Neural progenitor cell (in vitro differentiated cells): ENCODE data around the gene MIR17HG. TPM values are rescaled to one million over a fixed set of nuclear protein-coding genes. Genes with fewer than 3 reads are reported as not detected.
A peak's percentile ranks its signal among the peaks of the same experiment; 100 is the strongest.

Experiments used
- DNase-seq: peaks from one replicate; pipeline ENCODE4 v3.0.0-alpha.2; 2016; ENCODE audit warnings: low spot score
- H2AFZ ChIP-seq: fragments of 200-600 bp; sonication (generic); replicated peaks from 2 replicates; pipeline ENCODE4 v1.6.1; 2016; ENCODE audit warnings: antibody characterized with exemption
- H3F3A ChIP-seq: fragments of 200-600 bp; sonication (generic); 2 replicates; pipeline ENCODE4 v1.6.1; 2016; ENCODE audit warnings: antibody characterized with exemption, low read depth
- H3K27ac ChIP-seq: fragments of 200-600 bp; sonication (generic); 2 replicates; pipeline ENCODE4 v1.5.1; 2016; ENCODE audit warnings: mild to moderate bottlenecking
- H3K27me3 ChIP-seq: fragments of 200-600 bp; sonication (generic); 2 replicates; pipeline ENCODE4 v1.6.1; 2016; ENCODE audit warnings: mild to moderate bottlenecking, moderate library complexity
- H3K36me3 ChIP-seq: fragments of 200-600 bp; sonication (generic); 2 replicates; pipeline ENCODE4 v1.5.1; 2016
- H3K4me1 ChIP-seq: fragments of 200-600 bp; sonication (generic); 2 replicates; pipeline ENCODE4 v1.6.1; 2016; ENCODE audit warnings: mixed run types
- H3K4me2 ChIP-seq: fragments of 200-600 bp; sonication (generic); 2 replicates; pipeline ENCODE4 v1.6.1; 2016
- H3K4me3 ChIP-seq: fragments of 200-600 bp; sonication (generic); 2 replicates; pipeline ENCODE4 v1.5.1; 2016
- H3K79me2 ChIP-seq: fragments of 200-600 bp; sonication (generic); 2 replicates; pipeline ENCODE4 v1.6.1; 2016; ENCODE audit warnings: low read depth
- H3K9ac ChIP-seq: fragments of 200-600 bp; sonication (generic); 2 replicates; pipeline ENCODE4 v1.6.1; 2016
- H3K9me3 ChIP-seq: fragments of 200-600 bp; sonication (generic); 2 replicates; pipeline ENCODE4 v1.5.1; 2016; ENCODE audit warnings: low read depth
- H4K20me1 ChIP-seq: fragments of 200-600 bp; sonication (generic); 2 replicates; pipeline ENCODE4 v1.6.1; 2016; ENCODE audit warnings: low read depth
- H3K27ac Mint-ChIP-seq: 3 replicates; pipeline ENCODE4 v1.8.0; 2021; ENCODE audit warnings: mixed read lengths
- H3K27me3 Mint-ChIP-seq: 2 replicates; pipeline ENCODE4 v1.8.0; 2022; ENCODE audit warnings: low read depth, mild to moderate bottlenecking, inconsistent platforms, moderate library complexity, mixed read lengths; ENCODE audit not compliant: insufficient read depth
- H3K36me3 Mint-ChIP-seq: 3 replicates; pipeline ENCODE4 v1.8.0; 2021; ENCODE audit warnings: mixed read lengths
- H3K4me1 Mint-ChIP-seq: 3 replicates; pipeline ENCODE4 v1.8.0; 2021; ENCODE audit warnings: mixed read lengths
- H3K4me3 Mint-ChIP-seq: 3 replicates; pipeline ENCODE4 v1.8.0; 2021; ENCODE audit warnings: mild to moderate bottlenecking, moderate library complexity, mixed read lengths
- H3K9me3 Mint-ChIP-seq: 3 replicates; pipeline ENCODE4 v1.8.0; 2020; ENCODE audit warnings: mixed read lengths
- CTCF ChIP-seq: fragments of 200-600 bp; sonication (generic); IDR thresholded peaks from 2 replicates; pipeline ENCODE4 v1.5.1; 2017; ENCODE audit warnings: antibody characterized with exemption, mild to moderate bottlenecking
- EZH2 ChIP-seq: fragments of 200-600 bp; sonication (generic); IDR thresholded peaks from 2 replicates; pipeline ENCODE4 v1.6.1; 2017; ENCODE audit warnings: antibody characterized with exemption, mild to moderate bottlenecking, moderate library complexity
- EZH2phosphoT487 ChIP-seq: fragments of 200-600 bp; sonication (generic); IDR thresholded peaks from 2 replicates; pipeline ENCODE4 v1.6.1; 2017; ENCODE audit warnings: antibody characterized with exemption
- total RNA-seq: library from RNA; depleted of rRNA; stranded (reverse); fragments of >200 nt; gene quantifications from 2 replicates; pipeline ENCODE4 v1.2.3, GENCODE V29; 2015; ENCODE audit warnings: low replicate concordance

MIR17HG gene
- total RNA-seq, 1 donor from 2014 or later: 69.7 TPM

- H3K4me2 ChIP-seq: no peak overlapping the region
- no peak for TF ChIP-seq EZH2phosphoT487
- H3K79me2 ChIP-seq: no peaks in the 10 kb centered on the region
- DNase-seq: no peak
- no peaks in the 10 kb centered on the region for H3K36me3 ChIP-seq
- peaks cover 69% of the 10 kb centered on the region for H3F3A ChIP-seq
- peaks cover 26% of the 10 kb centered on the region for H4K20me1 ChIP-seq
- Mint-ChIP-seq H3K9me3 (no peaks in the 10 kb centered on the region), H3K4me1 (no peaks in the 10 kb centered on the region), H3K27me3 (peaks cover 2% of the 10 kb centered on the region), H3K27ac (no peak overlapping the region), H3K4me3 (no peak overlapping the region), H3K36me3 (peaks cover 8% of the 10 kb centered on the region)
- no peak overlapping the region for H3K4me3 ChIP-seq
- no peaks in the 10 kb centered on the region for H3K27me3 ChIP-seq
- H3K9ac ChIP-seq: no peak overlapping the region
- H2AFZ ChIP-seq: no peak overlapping the region
- peak overlapping the region; percentile 13 for H3K27ac ChIP-seq
- H3K9me3 ChIP-seq: no peaks in the 10 kb centered on the region
- no peaks in the 10 kb centered on the region for H3K4me1 ChIP-seq
These were observed 15.4 kb downstream of the MIR17HG start for GRCh38 chr13:91362908-91363307.

GRCh38 chr13:91368101-91368500 lies 20.6 kb downstream of the MIR17HG start:
- Mint-ChIP-seq H3K9me3 (no peaks in the 10 kb centered on the region), H3K4me1 (no peaks in the 10 kb centered on the region), H3K27ac (no peak overlapping the region), H3K36me3 (peaks cover 4% of the 10 kb centered on the region), H3K4me3 (no peak overlapping the region), H3K27me3 (no peaks in the 10 kb centered on the region)
- H3K9ac ChIP-seq: no peak overlapping the region
- TF ChIP-seq EZH2 (no peak), EZH2phosphoT487 (no peak), CTCF (no peak)
- no peak for DNase-seq
- no peaks in the 10 kb centered on the region for H4K20me1 ChIP-seq
- H3K36me3 ChIP-seq: no peaks in the 10 kb centered on the region
- no peak overlapping the region for H3K4me3 ChIP-seq
- no peak overlapping the region for H3K27ac ChIP-seq
- H3K79me2 ChIP-seq: no peaks in the 10 kb centered on the region
- no peaks in the 10 kb centered on the region for H3K9me3 ChIP-seq
- no peaks in the 10 kb centered on the region for H3K27me3 ChIP-seq
- no peak overlapping the region for H2AFZ ChIP-seq
- peaks cover 20% of the 10 kb centered on the region for H3F3A ChIP-seq
- no peak overlapping the region for H3K4me2 ChIP-seq
- H3K4me1 ChIP-seq: no peaks in the 10 kb centered on the region

DNA sequence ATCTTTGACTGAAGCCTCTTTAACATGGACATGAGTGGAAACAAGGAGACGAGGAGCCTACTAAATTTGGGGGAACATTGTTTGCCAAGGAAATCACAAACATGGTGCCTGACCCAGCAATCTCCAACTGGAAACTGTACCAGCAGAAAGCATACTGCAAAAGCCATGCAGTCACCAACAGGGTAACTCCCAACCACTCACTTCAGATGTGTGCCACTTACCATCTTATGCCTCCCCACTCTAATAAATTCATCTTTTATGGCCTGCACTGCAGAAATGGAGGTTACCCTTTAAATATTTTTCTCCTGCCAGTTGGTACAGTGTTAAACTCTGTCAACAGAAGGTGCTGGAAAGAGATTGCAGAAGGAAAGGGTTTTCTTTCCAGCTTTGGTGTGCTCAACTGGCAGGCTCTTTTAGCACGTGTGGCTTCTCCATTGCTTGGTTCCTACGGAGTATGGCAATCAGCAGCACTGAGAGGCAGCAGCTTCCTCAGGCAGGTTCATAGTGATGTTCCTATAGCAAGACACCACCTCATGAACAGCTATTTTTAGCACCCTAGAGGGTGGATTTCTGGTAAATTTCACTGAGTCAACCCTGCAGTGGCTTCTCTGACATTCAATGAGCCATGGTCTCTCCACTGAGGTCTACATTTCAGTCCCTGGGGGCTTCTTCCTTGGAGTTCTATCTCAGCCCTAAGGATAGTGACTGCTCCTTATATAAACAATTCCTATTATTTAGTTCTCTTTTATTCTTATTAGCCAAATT lies 21.4 kb downstream of the MIR17HG start:
- Mint-ChIP-seq H3K27me3 (no peaks in the 10 kb centered on the region), H3K27ac (no peak overlapping the region), H3K4me1 (no peaks in the 10 kb centered on the region), H3K36me3 (peaks cover 4% of the 10 kb centered on the region), H3K9me3 (no peaks in the 10 kb centered on the region), H3K4me3 (no peak overlapping the region)
- Histone ChIP-seq H2AFZ (no peak overlapping the region), H3K9ac (no peak overlapping the region), H3K4me3 (no peak overlapping the region), H3K36me3 (no peaks in the 10 kb centered on the region), H3K27ac (no peak overlapping the region), H3F3A (peaks cover 19% of the 10 kb centered on the region), H3K27me3 (no peaks in the 10 kb centered on the region), H3K9me3 (no peaks in the 10 kb centered on the region), H3K79me2 (no peaks in the 10 kb centered on the region), H4K20me1 (no peaks in the 10 kb centered on the region), H3K4me1 (no peaks in the 10 kb centered on the region), H3K4me2 (no peak overlapping the region)
- TF ChIP-seq EZH2: no peak
- TF ChIP-seq CTCF: no peak
- no peak for TF ChIP-seq EZH2phosphoT487
- DNase-seq: no peak

DNA sequence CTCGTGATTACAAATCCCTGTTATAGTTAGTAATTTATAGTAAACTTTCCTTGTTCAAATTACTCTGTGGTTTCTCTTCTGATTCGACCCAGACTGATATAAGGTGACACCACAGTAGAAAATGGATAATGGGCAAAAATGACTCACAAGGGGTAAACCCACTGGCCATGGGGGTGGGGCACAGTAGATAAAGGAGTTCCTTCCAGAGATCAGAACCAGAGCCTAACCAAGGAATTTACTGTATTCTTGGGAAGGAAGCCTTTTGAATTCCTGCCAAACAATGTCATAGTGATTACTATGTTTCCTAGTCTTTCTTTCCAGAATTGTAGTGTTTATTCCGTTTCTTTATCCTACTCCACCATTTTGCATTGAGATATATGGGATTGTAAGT lies 21.9 kb downstream of the MIR17HG start:
- no peak overlapping the region for H3K4me2 ChIP-seq
- Mint-ChIP-seq H3K36me3 (peaks cover 4% of the 10 kb centered on the region), H3K4me3 (no peak overlapping the region), H3K9me3 (no peaks in the 10 kb centered on the region), H3K27me3 (no peaks in the 10 kb centered on the region), H3K27ac (no peak overlapping the region), H3K4me1 (no peaks in the 10 kb centered on the region)
- no peak overlapping the region for H3K27ac ChIP-seq
- DNase-seq: no peak
- H3K9me3 ChIP-seq: no peaks in the 10 kb centered on the region
- H3K4me1 ChIP-seq: no peaks in the 10 kb centered on the region
- no peaks in the 10 kb centered on the region for H3K79me2 ChIP-seq
- H2AFZ ChIP-seq: no peak overlapping the region
- no peaks in the 10 kb centered on the region for H3K36me3 ChIP-seq
- no peak overlapping the region for H3K9ac ChIP-seq
- H3K4me3 ChIP-seq: no peak overlapping the region
- H3K27me3 ChIP-seq: no peaks in the 10 kb centered on the region
- H3F3A ChIP-seq: peaks cover 14% of the 10 kb centered on the region
- TF ChIP-seq CTCF: no peak
- TF ChIP-seq EZH2phosphoT487: no peak
- no peak for TF ChIP-seq EZH2
- no peaks in the 10 kb centered on the region for H4K20me1 ChIP-seq
